Caco-2 (cell line): ENCODE results near the gene ZMYM4. TPM values are rescaled to one million over a fixed set of nuclear protein-coding genes. Genes with fewer than 3 reads are reported as not detected.

Source experiments
- BruUV-seq: library from RNA; stranded (reverse); fragments of 400-500 nt; replicated peaks from 2 replicates; lab custom pipeline; 2021; lab: Mats Ljungman, UMichigan
- CTCF ChIA-PET: fragments of 300-600 bp; sonication (Branson Sonifier 250); formaldehyde crosslinking; loops from one replicate; lab custom pipeline; 2022; ENCODE audit warnings: antibody characterized with exemption; lab: Charles Lee
- POLR2A ChIA-PET: fragments of 300-600 bp; sonication (Branson Sonifier 250); formaldehyde crosslinking; loops from one replicate; lab custom pipeline; 2022; ENCODE audit warnings: antibody characterized with exemption; lab: Charles Lee
- DNase-seq, 2 experiments: peaks; one replicate each; pipeline versions ENCODE4 v3.0.0 to v3.0.0-alpha.2; 2020 to 2022
- H3K27me3 ChIP-seq: replicated peaks from 2 replicates; pipeline ENCODE4 v1.6.0; 2011; ENCODE audit warnings: low read length; ENCODE audit not compliant: control insufficient read depth, insufficient read depth
- H3K36me3 ChIP-seq: 2 replicates; pipeline ENCODE4 v1.5.1; 2011; ENCODE audit warnings: low read length; ENCODE audit not compliant: control insufficient read depth, insufficient read depth
- H3K4me1 ChIP-seq: fragments of 250-450 bp; sonication (Bioruptor Pico); 2 replicates; pipeline ENCODE4 v1.5.1; 2020; ENCODE audit warnings: mild to moderate bottlenecking
- H3K4me3 ChIP-seq: 2 replicates; pipeline ENCODE4 v1.5.1; 2011; ENCODE audit warnings: low read depth, mild to moderate bottlenecking, control low read depth, low read length
- H3K9me3 ChIP-seq: fragments of 250-450 bp; sonication (Bioruptor Pico); 2 replicates; pipeline ENCODE4 v1.5.1; 2020; ENCODE audit warnings: mild to moderate bottlenecking, moderate library complexity
- H3K27ac Mint-ChIP-seq: one replicate; pipeline ENCODE4 v1.8.0; 2022; ENCODE audit warnings: mixed read lengths; ENCODE audit not compliant: unreplicated experiment
- H3K27me3 Mint-ChIP-seq: one replicate; pipeline ENCODE4 v1.8.0; 2022; ENCODE audit warnings: mixed read lengths; ENCODE audit not compliant: insufficient read depth, unreplicated experiment
- H3K36me3 Mint-ChIP-seq: one replicate; pipeline ENCODE4 v1.8.0; 2022; ENCODE audit warnings: mild to moderate bottlenecking, mixed read lengths; ENCODE audit not compliant: insufficient read depth, unreplicated experiment
- H3K4me1 Mint-ChIP-seq: one replicate; pipeline ENCODE4 v1.8.0; 2022; ENCODE audit warnings: low read depth, mixed read lengths; ENCODE audit not compliant: unreplicated experiment
- H3K4me3 Mint-ChIP-seq: one replicate; pipeline ENCODE4 v1.8.0; 2022; ENCODE audit warnings: mild to moderate bottlenecking, moderate library complexity, mixed read lengths; ENCODE audit not compliant: unreplicated experiment
- H3K9me3 Mint-ChIP-seq: one replicate; pipeline ENCODE4 v1.8.0; 2022; ENCODE audit warnings: mixed read lengths; ENCODE audit not compliant: unreplicated experiment
- CTCF ChIP-seq, 2 experiments: fragments of 200-600 bp in 1 of 2; IDR thresholded peaks; 1 replicate in 1 of 2; 2 replicates in 1 of 2; pipeline versions ENCODE4 v1.5.1 to v1.8.0; 2011 to 2022; ENCODE audit warnings: antibody characterized with exemption in 1 of 2, control low read depth in 1 of 2, inconsistent platforms in 1 of 2, low read depth in 1 of 2, low read length in 1 of 2, mild to moderate bottlenecking in 1 of 2, moderate library complexity in 1 of 2; ENCODE audit not compliant: insufficient read depth in 1 of 2, severe bottlenecking in 1 of 2, unreplicated experiment in 1 of 2
- intact Hi-C: fragments of 100-400 bp; cut with micrococcal nuclease; formaldehyde crosslinking; loops from one replicate; pipeline ENCODE4 v1.10.0; 2022; ENCODE audit not compliant: unreplicated experiment
- total RNA-seq: library from RNA; stranded (reverse); gene quantifications from 2 replicates; pipeline ENCODE4 v1.2.3, GENCODE V29; 2022

Gene ZMYM4
- total RNA-seq, 1 experiment from 2014 or later, result 26.5 TPM

DNA sequence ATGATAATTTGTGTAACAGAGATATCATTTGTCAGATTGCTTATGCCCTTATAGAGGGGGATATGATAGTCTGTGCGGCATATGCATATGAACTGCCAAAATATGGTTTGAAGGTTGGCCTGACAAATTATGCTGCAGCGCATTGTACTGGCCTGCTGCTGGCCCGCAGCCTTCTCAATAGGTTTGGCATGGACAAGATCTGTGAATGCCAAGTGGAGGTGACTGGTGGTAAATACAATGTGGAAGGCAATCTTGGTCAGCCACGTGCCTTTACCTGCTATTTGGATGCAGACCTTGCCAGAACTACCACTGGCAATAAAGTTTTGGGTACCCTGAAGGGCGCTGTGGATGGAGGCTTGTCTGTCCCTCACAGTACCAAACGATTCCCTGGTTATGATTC lies 82.4 kb downstream of the ZMYM4 start:
- intact Hi-C loops, result no loop called here
- no TSS peak for BruUV-seq
- Histone ChIP-seq H3K9me3 (no peaks in the 10 kb centered on the region), H3K4me1 (no peaks in the 10 kb centered on the region), H3K36me3 (no peaks in the 10 kb centered on the region), H3K4me3 (no peak overlapping the region), H3K27me3 (no peaks in the 10 kb centered on the region)
- H3K9me3 Mint-ChIP-seq, result no peaks in the 10 kb centered on the region
- H3K4me3 Mint-ChIP-seq, result no peak overlapping the region
- ChIA-PET POLR2A (no interaction called here), CTCF (no interaction called here)
- TF ChIP-seq CTCF (IDR thresholded peaks at IDR 0.05; ENCODE audit: insufficient read depth in 1 of 2, low read depth in 1 of 2, low read length in 1 of 2, severe bottlenecking in 1 of 2, unreplicated experiment in 1 of 2), result no peak
- H3K36me3 Mint-ChIP-seq, result no peaks in the 10 kb centered on the region
- no peaks in the 10 kb centered on the region for H3K4me1 Mint-ChIP-seq
- H3K27me3 Mint-ChIP-seq, result no peaks in the 10 kb centered on the region
- no peak for DNase-seq
- no peak overlapping the region for H3K27ac Mint-ChIP-seq

DNA sequence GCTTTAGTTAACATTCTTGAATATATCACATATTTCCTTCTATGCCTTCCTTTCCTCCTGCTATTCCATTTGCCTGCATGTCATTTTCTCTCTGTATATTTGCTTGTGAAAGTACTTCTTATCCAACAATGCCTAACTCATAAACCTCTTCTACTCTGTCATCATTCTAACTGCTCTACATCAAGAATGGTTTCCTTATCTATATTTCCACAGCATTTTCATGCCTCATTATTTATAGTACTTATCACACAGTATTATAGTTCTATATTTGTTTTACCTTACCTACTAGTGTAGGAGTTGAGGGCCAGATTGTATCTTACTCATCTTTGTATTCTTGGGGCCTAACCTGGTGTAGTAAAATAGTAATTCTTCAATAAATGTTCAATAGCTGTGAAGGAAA lies 91.5 kb downstream of the ZMYM4 start:
- no peak overlapping the region for H3K4me3 Mint-ChIP-seq
- no peaks in the 10 kb centered on the region for H3K4me1 Mint-ChIP-seq
- H3K9me3 Mint-ChIP-seq, result no peaks in the 10 kb centered on the region
- no peak for TF ChIP-seq CTCF (IDR thresholded peaks at IDR 0.05; ENCODE audit: insufficient read depth in 1 of 2, low read depth in 1 of 2, low read length in 1 of 2, severe bottlenecking in 1 of 2, unreplicated experiment in 1 of 2)
- Histone ChIP-seq H3K36me3 (no peaks in the 10 kb centered on the region), H3K4me3 (no peak overlapping the region), H3K27me3 (no peaks in the 10 kb centered on the region), H3K9me3 (no peaks in the 10 kb centered on the region), H3K4me1 (no peaks in the 10 kb centered on the region)
- H3K36me3 Mint-ChIP-seq, result peaks cover 27% of the 10 kb centered on the region
- BruUV-seq, result no TSS peak
- CTCF ChIA-PET, result no interaction called here
- no peak for DNase-seq
- H3K27ac Mint-ChIP-seq, result no peak overlapping the region
- intact Hi-C loops, result no loop called here
- POLR2A ChIA-PET, result no interaction called here
- H3K27me3 Mint-ChIP-seq, result no peaks in the 10 kb centered on the region

DNA sequence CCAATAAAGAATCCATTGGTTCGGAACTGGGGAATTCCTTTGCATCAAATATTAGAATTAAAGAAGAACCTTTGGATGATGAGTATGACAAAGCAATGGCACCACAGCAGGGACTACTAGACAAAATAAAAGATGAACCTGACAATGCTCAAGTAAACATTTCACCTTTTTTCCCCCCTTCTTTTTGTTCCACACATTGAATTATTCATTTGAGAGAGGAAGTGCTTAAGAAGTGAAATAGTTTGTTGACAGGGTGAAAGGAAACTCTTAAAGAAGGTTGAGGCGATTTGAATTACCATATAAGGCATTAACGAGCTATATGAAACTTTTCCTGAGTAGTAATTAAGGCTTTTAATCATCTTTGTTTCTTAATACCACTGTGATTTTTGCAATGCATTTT lies 93.1 kb downstream of the ZMYM4 start:
- DNase-seq, result no peak
- no peaks in the 10 kb centered on the region for H3K9me3 ChIP-seq
- no peak overlapping the region for H3K4me3 ChIP-seq
- Mint-ChIP-seq H3K4me3 (no peak overlapping the region), H3K4me1 (no peaks in the 10 kb centered on the region), H3K27me3 (no peaks in the 10 kb centered on the region), H3K9me3 (no peaks in the 10 kb centered on the region), H3K36me3 (peaks cover 27% of the 10 kb centered on the region), H3K27ac (no peak overlapping the region)
- BruUV-seq, result no TSS peak
- ChIA-PET CTCF (no interaction called here), POLR2A (no interaction called here)
- intact Hi-C loops, result no loop called here
- no peaks in the 10 kb centered on the region for H3K27me3 ChIP-seq
- TF ChIP-seq CTCF (IDR thresholded peaks at IDR 0.05; ENCODE audit: insufficient read depth in 1 of 2, low read depth in 1 of 2, low read length in 1 of 2, severe bottlenecking in 1 of 2, unreplicated experiment in 1 of 2), result no peak
- no peaks in the 10 kb centered on the region for H3K36me3 ChIP-seq
- H3K4me1 ChIP-seq, result no peaks in the 10 kb centered on the region
